ENCODE data around the gene ABCD2. TPM values are rescaled to one million over a fixed set of nuclear protein-coding genes. Genes with fewer than 3 reads are reported as not detected.
"Not testable (repeated sequence)": the region's sequence is repeated elsewhere in the genome, so short reads cannot be mapped to it uniquely, and the experiment has no call there.

The ABCD2 gene
- total RNA-seq, 1 donor, result under 0.01 TPM

- TF ChIP-seq CTCF (IDR thresholded peaks at IDR 0.05; ENCODE audit: insufficient read depth, low read length), result no peak
- DNase-seq (ENCODE audit: low read depth), result no peak
- H3K4me3 ChIP-seq (ENCODE audit: low read depth, low read length), result no peak overlapping the region
Measured at GRCh38 chr12:39638178-39638577, 18.6 kb upstream of the ABCD2 start.

- H3K4me3 ChIP-seq (ENCODE audit: low read depth, low read length), result no peak overlapping the region
- DNase-seq (ENCODE audit: low read depth), result no peak
- no peak for TF ChIP-seq CTCF (IDR thresholded peaks at IDR 0.05; ENCODE audit: insufficient read depth, low read length)
Measured at GRCh38 chr12:39632670-39633069, 13.1 kb upstream of the ABCD2 start.

GRCh38 chr12:39628836-39629235 is 9.2 kb upstream of the ABCD2 start:
- TF ChIP-seq CTCF (IDR thresholded peaks at IDR 0.05; ENCODE audit: insufficient read depth, low read length), result no peak
- DNase-seq (ENCODE audit: low read depth), result no peak
- H3K4me3 ChIP-seq (ENCODE audit: low read depth, low read length), result no peak overlapping the region

- no peak for DNase-seq (ENCODE audit: low read depth)
- no peak for TF ChIP-seq CTCF (IDR thresholded peaks at IDR 0.05; ENCODE audit: insufficient read depth, low read length)
- no peak overlapping the region for H3K4me3 ChIP-seq (ENCODE audit: low read depth, low read length)
Measured at GRCh38 chr12:39627914-39628313, 8.3 kb upstream of the ABCD2 start.

- DNase-seq (ENCODE audit: low read depth), result no peak
- no peak overlapping the region for H3K4me3 ChIP-seq (ENCODE audit: low read depth, low read length)
- no peak for TF ChIP-seq CTCF (IDR thresholded peaks at IDR 0.05; ENCODE audit: insufficient read depth, low read length)
Measured at GRCh38 chr12:39626033-39626814, 6.6 kb upstream of the ABCD2 start.

GRCh38 chr12:39623919-39624318 is 4.3 kb upstream of the ABCD2 start:
- TF ChIP-seq CTCF (IDR thresholded peaks at IDR 0.05; ENCODE audit: insufficient read depth, low read length), result no peak
- no peak for DNase-seq (ENCODE audit: low read depth)
- H3K4me3 ChIP-seq (ENCODE audit: low read depth, low read length), result no peak overlapping the region

GRCh38 chr12:39623160-39623559 is 3.6 kb upstream of the ABCD2 start:
- not testable (repeated sequence) for H3K4me3 ChIP-seq (ENCODE audit: low read depth, low read length); DNase-seq (ENCODE audit: low read depth)
